Fibroblast of skin of left biceps (primary cell): ENCODE data around the gene CD69.
"Not testable (repeated sequence)": the region's sequence is repeated elsewhere in the genome, so short reads cannot be mapped to it uniquely, and the experiment has no call there.

Experiments
- DNase-seq, 2 experiments: peaks; one replicate each; pipeline ENCODE4 v3.0.0-alpha.2; 2013; ENCODE audit warnings: low read depth in 2 of 2

Gene CD69

GRCh38 chr12:9719790-9720189 lies 40.9 kb downstream of the CD69 start:
- DNase-seq: no peak

GRCh38 chr12:9718968-9719367 lies 41.7 kb downstream of the CD69 start:
- DNase-seq: no peak

- no peak for DNase-seq
These were observed 43.4 kb downstream of the CD69 start for GRCh38 chr12:9717070-9717925.

GRCh38 chr12:9713032-9713558 lies 47.6 kb downstream of the CD69 start:
- not testable (repeated sequence) for DNase-seq

- peak in 1 of 2 experiments; percentile 8 for DNase-seq
These were observed 49.0 kb downstream of the CD69 start for GRCh38 chr12:9711664-9712063.

- no peak for DNase-seq
These were observed 49.9 kb downstream of the CD69 start for GRCh38 chr12:9710584-9711375.

- no peak for DNase-seq
These were observed 51.8 kb downstream of the CD69 start for GRCh38 chr12:9708853-9709252.

- peak; percentile 10 to 11 for DNase-seq
These were observed 52.6 kb downstream of the CD69 start for GRCh38 chr12:9707864-9708808.

GRCh38 chr12:9707356-9707755 lies 53.3 kb downstream of the CD69 start:
- no peak for DNase-seq

- DNase-seq: no peak
These were observed 54.5 kb downstream of the CD69 start for GRCh38 chr12:9706086-9706685.

- not testable (repeated sequence) for DNase-seq
These were observed 56.1 kb downstream of the CD69 start for GRCh38 chr12:9704561-9704960.
